Spleen (tissue), 11 donors: ENCODE data around the gene PPP1R16B. TPM values are rescaled to one million over a fixed set of nuclear protein-coding genes. Genes with fewer than 3 reads are reported as not detected.

Source experiments
- DNase-seq: peaks from one replicate; pipeline ENCODE4 v3.0.0-alpha.2; 2020
- H3K27ac ChIP-seq, 8 donors: fragments of 200-600 bp; sonication (generic) in 7 of 8; 1 replicate in 4 of 8; 2 replicates in 4 of 8; pipeline versions ENCODE4 v1.5.0 to v1.8.0; 2016 to 2021; ENCODE audit warnings: inconsistent platforms in 4 of 8, mild to moderate bottlenecking in 4 of 8, moderate library complexity in 1 of 8
- H3K27me3 ChIP-seq, 7 donors: fragments of 200-600 bp; sonication (generic) in 6 of 7; replicated peaks in 1 of 7; 1 replicate in 4 of 7; 2 replicates in 3 of 7; pipeline versions ENCODE4 v1.5.0 to v1.8.0; 2016 to 2021; ENCODE audit warnings: inconsistent platforms in 3 of 7, mild to moderate bottlenecking in 1 of 7
- H3K36me3 ChIP-seq, 6 donors: fragments of 200-600 bp; sonication (generic) in 5 of 6; 1 replicate in 4 of 6; 2 replicates in 2 of 6; pipeline versions ENCODE4 v1.5.0 to v1.8.0; 2016 to 2021; ENCODE audit warnings: inconsistent platforms in 2 of 6
- H3K4me1 ChIP-seq, 6 donors: fragments of 200-600 bp; sonication (generic) in 5 of 6; 1 replicate in 3 of 6; 2 replicates in 3 of 6; pipeline versions ENCODE4 v1.5.0 to v1.8.0; 2016 to 2021; ENCODE audit warnings: inconsistent platforms in 3 of 6
- H3K4me3 ChIP-seq, 8 donors: fragments of 200-600 bp; sonication (generic) in 7 of 8; 1 replicate in 4 of 8; 2 replicates in 4 of 8; pipeline versions ENCODE4 v1.5.0 to v1.8.0; 2016 to 2021; ENCODE audit warnings: inconsistent platforms in 4 of 8, mild to moderate bottlenecking in 4 of 8, moderate library complexity in 2 of 8
- H3K9me3 ChIP-seq, 8 donors: fragments of 200-600 bp; sonication (generic) in 7 of 8; 1 replicate in 4 of 8; 2 replicates in 4 of 8; pipeline versions ENCODE4 v1.5.0 to v1.8.0; 2016 to 2021; ENCODE audit warnings: inconsistent platforms in 4 of 8
- CTCF ChIP-seq, 11 experiments: fragments of 200-600 bp in 7 of 11; fragments of 450-650 bp in 4 of 11; sonication (generic) in 4 of 11; IDR thresholded peaks in 8 of 11; conservative IDR thresholded peaks in 3 of 11; 1 replicate in 7 of 11; 2 replicates in 4 of 11; pipeline versions ENCODE4 v1.4.0 to v1.8.0; 2016 to 2021; ENCODE audit warnings: antibody characterized with exemption in 11 of 11, inconsistent platforms in 4 of 11, mild to moderate bottlenecking in 1 of 11
- POLR2A ChIP-seq, 3 donors: fragments of 450-650 bp; IDR thresholded peaks; one replicate each; pipeline ENCODE4 v1.5.1; 2017; ENCODE audit warnings: antibody characterized with exemption in 3 of 3, mild to moderate bottlenecking in 1 of 3
- POLR2AphosphoS5 ChIP-seq, 3 donors: sonication (generic); formaldehyde crosslinking; IDR thresholded peaks; one replicate each; pipeline ENCODE4 v1.5.1; 2017; ENCODE audit warnings: antibody characterized with exemption in 3 of 3
- WGBS, 5 donors: extraction: QIAGEN DNeasy Blood & Tissue Kit in 3 of 5; methylation state at CpG; one replicate each; pipeline versions ENCODE4 v1.1.5 to v1.1.7; 2013 to 2018; 5-methylcytosine and 5-hydroxymethylcytosine counted together
- intact Hi-C: fragments of 100-400 bp; cut with DNase I; formaldehyde crosslinking; loops from one replicate; pipeline ENCODE4 v1.15.0; 2023; ENCODE audit warnings: low total_unique reads
- polyA plus RNA-seq, 3 donors: library from polyadenylated mRNA; stranded (reverse); fragments of 200-250 nt; gene quantifications; one replicate each; pipeline ENCODE4 v1.2.1, GENCODE V29; 2013
- total RNA-seq, 7 donors: library from RNA; depleted of rRNA in 3 of 7; stranded (reverse); fragments of >200 nt in 3 of 7; fragmentation: NEBNext Ultra II Directional in 4 of 7; extraction: Animal tissue kit (Norgen Biotek cat#: 25700) in 4 of 7; gene quantifications; one replicate each; pipeline versions ENCODE4 v1.1.0 to v1.2.1, GENCODE V29; 2016 to 2021
- donor health status: healthy with polysubstance abuse.
- donor health status: DM: no; HTN: no; CAD: no; lungs with moderate emphysema.
- donor health status: DM: no; HTN: no; CAD: no.
- donor health status: Bipolar disorder and iron deficiency.
- donor health status: healthy.
- donor health status: DM: no; HTN: no; CAD: no.
- donor health status: DM: yes; HTN: yes; CAD: no.

PPP1R16B gene
- total and polyA plus RNA-seq, 10 donors, result 16.0 to 66.0 (median 43.1) TPM

GRCh38 chr20:38873050-38873581, 67.6 kb downstream of the PPP1R16B start:
- Histone ChIP-seq H3K4me3 (peak overlapping the region in 2 of 8 donors; percentile 10 to 43), H3K9me3 (no peaks in the 10 kb centered on the region), H3K27ac (peak overlapping the region; percentile 72 to 93 (median 87)), H3K36me3 (no peaks in the 10 kb centered on the region), H3K4me1 (peaks cover 60 to 100% (median 83%) of the 10 kb centered on the region in 6 donors), H3K27me3 (no peaks in the 10 kb centered on the region)
- DNase-seq, result peak; percentile 87
- 36 to 67% (median 48%) methylated on average over 12 of the region's 12 CpGs for WGBS, 5 donors
- TF ChIP-seq POLR2A (IDR thresholded peaks at IDR 0.05) (no peak), POLR2AphosphoS5 (IDR thresholded peaks at IDR 0.05) (peak; percentile 26 to 70 (median 60)), CTCF (IDR thresholded peaks at IDR 0.05 in 8 of 11, conservative IDR thresholded peaks at IDR 0.05 in 3 of 11) (no peak)
- intact Hi-C loops, result loop anchor here (10.0 kb wide), 1 partner anchor 68 kb away; the partner anchor contains the start of gene PPP1R16B

- intact Hi-C loops, result loop anchor here (10.0 kb wide), 1 partner anchor 70 kb away; the partner anchor contains the start of gene PPP1R16B
- Histone ChIP-seq H3K36me3 (no peaks in the 10 kb centered on the region), H3K27ac (peak overlapping the region; percentile 72 to 93 (median 87)), H3K4me3 (peak overlapping the region in 5 of 8 donors; percentile 9 to 58 (median 22)), H3K9me3 (no peaks in the 10 kb centered on the region), H3K27me3 (no peaks in the 10 kb centered on the region), H3K4me1 (peaks cover 63 to 100% (median 96%) of the 10 kb centered on the region in 6 donors)
- TF ChIP-seq CTCF (IDR thresholded peaks at IDR 0.05 in 8 of 11, conservative IDR thresholded peaks at IDR 0.05 in 3 of 11), result no peak
- no peak for TF ChIP-seq POLR2A (IDR thresholded peaks at IDR 0.05)
- TF ChIP-seq POLR2AphosphoS5 (IDR thresholded peaks at IDR 0.05), result no peak
- no peak for DNase-seq
- 14 to 22% (median 18%) methylated on average over 3 to 4 of the region's 4 CpGs for WGBS, 5 donors
These were observed 69.1 kb downstream of the PPP1R16B start for GRCh38 chr20:38874460-38875174.

- Histone ChIP-seq H3K4me1 (peaks cover 63 to 100% (median 98%) of the 10 kb centered on the region in 6 donors), H3K27ac (peak overlapping the region; percentile 72 to 93 (median 87)), H3K36me3 (no peaks in the 10 kb centered on the region), H3K4me3 (peak overlapping the region in 7 of 8 donors; percentile 0 to 58 (median 19)), H3K27me3 (no peaks in the 10 kb centered on the region), H3K9me3 (no peaks in the 10 kb centered on the region)
- intact Hi-C loops, result loop anchor here (10.0 kb wide), 1 partner anchor 71 kb away; the partner anchor contains the start of gene PPP1R16B
- peak; percentile 91 for DNase-seq
- WGBS, 5 donors, result 2 to 4% (median 3%) methylated on average over 11 of the region's 11 CpGs
- TF ChIP-seq CTCF (IDR thresholded peaks at IDR 0.05 in 8 of 11, conservative IDR thresholded peaks at IDR 0.05 in 3 of 11) (no peak), POLR2A (IDR thresholded peaks at IDR 0.05) (no peak), POLR2AphosphoS5 (IDR thresholded peaks at IDR 0.05) (peak in 2 of 3 donors; percentile 77 to 87)
These were observed 69.9 kb downstream of the PPP1R16B start for GRCh38 chr20:38875175-38875993.
